HG03469 (cell line): ENCODE results near the gene SLC41A3.
A peak's percentile ranks its signal among the peaks of the same experiment; 100 is the strongest.
"Not testable (repeated sequence)": the region's sequence is repeated elsewhere in the genome, so short reads cannot be mapped to it uniquely, and the experiment has no call there.

ENCODE experiments used
- ATAC-seq: cut with Tn5 transposase; IDR thresholded peaks from one replicate; pipeline ENCODE4 v1.9.1; 2021; ENCODE audit warnings: mild to moderate bottlenecking, moderate library complexity, moderate number of reproducible peaks; ENCODE audit not compliant: unreplicated experiment

The SLC41A3 gene

GRCh38 chr3:126084768-126085180 is 850 bp upstream of the SLC41A3 start:
- ATAC-seq, result no peak

- peak; percentile 29 for ATAC-seq
Observed at GRCh38 chr3:126083511-126083912, 412 bp downstream of the SLC41A3 start.

DNA sequence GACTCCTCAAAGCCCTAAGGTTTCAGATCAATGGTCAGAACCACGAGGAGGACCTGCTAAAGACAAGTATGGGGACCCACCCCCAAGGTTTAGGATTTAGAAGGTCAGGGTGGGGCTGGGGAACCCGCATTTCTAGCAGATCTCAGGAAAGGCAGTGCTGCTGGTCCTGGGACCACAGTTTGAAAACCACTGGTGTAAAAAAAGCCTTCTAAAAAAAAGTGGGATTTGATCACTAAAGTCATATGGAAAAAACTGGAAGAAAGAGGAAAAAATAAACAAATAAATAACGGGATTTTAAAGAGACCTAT is 832 bp downstream of the SLC41A3 start:
- ATAC-seq, result no peak

DNA sequence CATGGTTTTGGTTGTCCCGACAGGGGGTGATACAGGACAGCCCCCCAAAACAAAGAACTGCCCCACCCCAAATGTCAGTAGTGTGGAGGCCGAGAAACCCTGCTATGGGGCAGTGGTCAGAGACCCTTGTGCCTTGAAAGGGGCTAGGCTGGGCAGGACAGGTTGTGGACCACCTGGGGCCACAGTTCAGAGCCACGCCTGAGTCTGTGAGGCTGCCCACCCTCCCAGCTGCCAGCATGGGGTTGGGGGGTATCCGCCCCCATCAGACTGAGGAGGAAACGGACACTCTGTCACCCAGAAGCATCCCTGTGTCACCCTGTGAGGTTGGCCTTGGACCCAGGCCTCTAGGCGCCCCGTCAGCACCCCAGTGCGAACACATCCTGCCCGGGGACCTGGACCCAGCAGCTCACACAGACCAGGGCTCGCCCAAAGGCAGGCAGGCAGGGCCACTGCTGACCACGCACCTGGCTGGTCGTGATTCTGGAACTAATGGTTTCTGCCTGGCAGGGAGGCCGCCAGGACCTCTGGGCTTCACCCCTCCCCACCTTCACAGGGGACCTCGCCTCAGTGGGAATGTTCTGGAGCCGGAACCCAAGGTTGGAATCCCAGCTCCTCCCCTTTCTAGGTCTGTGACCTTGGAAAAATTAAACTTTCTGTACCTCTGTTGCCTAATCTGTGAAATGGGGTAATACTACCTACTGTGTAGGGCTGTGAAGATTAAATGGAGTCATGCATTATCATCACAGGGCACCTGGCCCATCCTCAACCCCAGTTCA is 1.4 kb downstream of the SLC41A3 start:
- no peak for ATAC-seq

- ATAC-seq, result no peak
Observed at GRCh38 chr3:126081618-126082361, 2.1 kb downstream of the SLC41A3 start.

- no peak for ATAC-seq
Observed at GRCh38 chr3:126080970-126081369, 3.0 kb downstream of the SLC41A3 start.

DNA sequence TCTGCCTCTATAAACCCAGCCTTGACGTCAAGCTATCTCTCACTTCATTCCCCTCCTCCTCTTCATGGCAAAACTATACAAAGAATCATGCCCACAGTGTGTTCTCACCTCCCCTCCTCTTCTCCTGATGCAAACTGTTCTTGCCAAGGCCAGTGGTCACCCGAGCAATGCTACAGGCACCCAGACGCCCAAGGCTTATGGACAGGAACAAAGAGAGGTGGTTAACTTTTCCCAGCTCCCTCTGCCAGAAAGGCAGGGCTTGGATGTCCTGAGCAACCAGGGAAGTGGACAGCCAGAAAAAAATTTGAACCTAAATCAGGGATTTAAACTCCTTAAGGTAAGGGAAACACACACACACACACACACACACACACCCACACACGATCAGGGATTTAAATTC is 5.1 kb downstream of the SLC41A3 start:
- no peak for ATAC-seq

DNA sequence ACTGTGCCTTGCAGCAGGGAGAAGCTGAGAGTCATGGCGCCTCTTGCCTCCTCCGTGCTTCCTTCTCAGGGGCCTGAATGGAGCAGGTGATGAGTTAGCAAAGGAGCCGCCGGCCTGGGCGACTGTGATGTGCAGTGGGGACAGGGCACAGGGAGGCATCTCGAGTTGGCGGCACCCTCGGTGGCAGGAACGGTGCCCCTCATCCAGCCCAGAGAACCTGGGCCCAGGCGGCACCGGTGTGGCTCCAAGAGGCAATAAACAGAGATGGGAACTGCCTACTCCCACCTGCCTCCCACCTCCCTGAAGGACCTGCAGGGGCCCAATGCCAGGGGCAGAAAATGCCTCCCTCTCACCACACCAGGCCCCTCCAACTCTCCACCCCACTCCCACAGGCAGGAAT is 6.2 kb downstream of the SLC41A3 start:
- ATAC-seq, result no peak

- ATAC-seq, result no peak
Observed at GRCh38 chr3:126076140-126076539, 7.8 kb downstream of the SLC41A3 start.

DNA sequence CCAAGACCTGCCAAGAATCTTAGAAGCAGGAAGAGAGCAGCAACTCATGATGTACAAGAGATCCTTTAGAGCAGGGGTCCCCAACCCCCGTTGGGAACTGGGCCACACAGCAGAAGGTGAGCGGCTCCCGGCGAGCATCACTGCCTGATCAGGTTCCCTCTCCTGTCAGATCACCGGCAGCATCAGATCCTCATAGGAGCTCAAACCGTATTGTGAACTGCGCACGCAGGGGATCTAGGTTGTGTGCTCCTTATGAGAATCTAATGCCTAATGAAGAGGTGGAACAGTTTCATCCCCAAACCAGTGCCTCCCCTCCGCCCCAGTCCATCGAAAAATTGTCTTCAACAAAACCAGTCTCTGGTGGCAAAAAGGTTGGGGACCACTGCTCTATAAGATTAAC is 13.8 kb downstream of the SLC41A3 start:
- no peak for ATAC-seq

DNA sequence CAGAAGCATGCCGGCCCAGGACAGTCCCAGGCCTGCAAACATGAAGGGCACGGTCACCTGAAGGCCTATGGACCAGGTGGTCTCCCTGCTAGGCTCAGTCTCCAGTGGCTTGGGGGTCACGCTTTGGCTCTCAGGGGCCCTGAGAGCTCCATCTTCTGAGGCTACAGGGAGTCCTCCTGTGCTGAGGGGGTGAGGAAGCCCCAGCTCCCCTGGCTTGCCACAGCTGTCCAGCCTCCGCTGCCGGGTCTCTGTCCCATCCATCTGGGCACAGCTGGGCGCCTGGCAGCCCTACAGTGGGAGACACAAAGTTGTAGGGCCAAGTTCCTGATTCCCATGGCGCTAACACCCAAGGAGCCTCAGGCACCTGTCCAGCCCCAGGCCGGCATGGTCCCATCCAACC is 16.0 kb downstream of the SLC41A3 start:
- ATAC-seq, result no peak

DNA sequence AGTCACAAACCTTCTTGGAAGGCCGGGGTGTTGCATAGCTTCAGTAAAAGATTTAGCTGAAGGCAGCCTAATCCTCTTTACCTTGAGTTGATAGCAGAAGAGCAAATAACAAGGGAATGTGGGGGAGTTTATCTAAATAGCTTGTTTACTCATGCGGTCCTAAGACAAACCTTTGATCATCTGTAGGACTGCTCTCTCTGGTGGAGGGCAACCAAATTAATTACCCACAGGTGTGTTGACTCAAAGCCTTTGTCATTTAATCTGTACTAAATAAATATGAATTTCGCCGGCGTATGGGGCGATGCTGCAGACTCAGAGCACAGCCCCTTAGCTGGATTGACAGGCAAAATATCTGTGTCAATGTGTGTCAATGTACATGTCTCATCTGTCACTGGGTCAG is 17.2 kb downstream of the SLC41A3 start:
- ATAC-seq, result not testable (repeated sequence)

DNA sequence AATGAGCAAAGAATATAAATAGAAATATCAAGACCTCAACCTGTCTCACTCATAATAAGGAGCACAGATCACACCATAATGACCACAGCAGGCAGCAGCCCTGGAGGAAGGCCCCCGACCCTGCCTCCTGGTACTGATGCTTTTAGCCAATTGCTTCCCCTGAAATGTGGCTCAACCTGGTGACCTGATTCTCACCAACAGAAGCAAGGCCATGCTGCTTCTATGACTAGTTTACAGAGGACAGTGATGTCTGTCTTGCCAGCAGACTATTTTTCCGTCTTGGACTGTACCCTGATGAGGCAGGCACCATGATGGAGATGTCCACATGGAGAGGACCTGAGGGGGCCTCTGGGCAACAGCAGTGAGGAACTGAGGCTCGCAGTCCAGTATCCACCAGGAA is 18.0 kb downstream of the SLC41A3 start:
- ATAC-seq, result no peak

DNA sequence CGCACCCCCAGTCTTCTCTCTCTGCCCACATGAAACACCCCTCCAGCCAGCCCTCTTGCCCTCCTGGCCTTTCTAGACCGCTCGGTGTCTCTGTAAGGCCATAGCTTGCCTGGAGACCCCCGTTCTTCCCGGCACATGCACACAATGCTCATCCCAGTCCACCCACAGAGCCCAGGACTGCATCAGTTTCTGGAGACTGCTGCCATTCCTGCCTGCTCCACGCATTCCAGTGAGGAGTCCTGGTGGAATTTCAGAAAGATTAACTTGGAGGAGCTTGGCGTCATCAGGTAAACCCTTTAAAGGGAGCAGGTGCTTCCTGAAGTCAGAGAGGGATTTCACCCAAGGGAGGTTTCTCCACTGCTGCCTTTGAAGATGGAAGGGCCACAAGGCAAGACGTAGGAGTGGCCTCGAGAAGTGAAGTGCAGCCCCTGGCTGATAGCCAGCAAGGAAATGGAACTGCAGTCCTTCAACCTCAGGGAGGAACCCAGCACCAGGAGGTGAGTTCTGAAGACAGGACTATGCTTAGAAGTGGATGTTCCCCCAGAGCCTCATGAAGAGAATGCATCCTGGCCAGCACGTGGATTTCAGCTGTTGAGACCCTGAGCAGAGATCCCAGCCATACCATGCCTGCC is 19.2 kb downstream of the SLC41A3 start:
- ATAC-seq, result no peak

GRCh38 chr3:126063358-126063965 is 20.5 kb downstream of the SLC41A3 start:
- ATAC-seq, result no peak

DNA sequence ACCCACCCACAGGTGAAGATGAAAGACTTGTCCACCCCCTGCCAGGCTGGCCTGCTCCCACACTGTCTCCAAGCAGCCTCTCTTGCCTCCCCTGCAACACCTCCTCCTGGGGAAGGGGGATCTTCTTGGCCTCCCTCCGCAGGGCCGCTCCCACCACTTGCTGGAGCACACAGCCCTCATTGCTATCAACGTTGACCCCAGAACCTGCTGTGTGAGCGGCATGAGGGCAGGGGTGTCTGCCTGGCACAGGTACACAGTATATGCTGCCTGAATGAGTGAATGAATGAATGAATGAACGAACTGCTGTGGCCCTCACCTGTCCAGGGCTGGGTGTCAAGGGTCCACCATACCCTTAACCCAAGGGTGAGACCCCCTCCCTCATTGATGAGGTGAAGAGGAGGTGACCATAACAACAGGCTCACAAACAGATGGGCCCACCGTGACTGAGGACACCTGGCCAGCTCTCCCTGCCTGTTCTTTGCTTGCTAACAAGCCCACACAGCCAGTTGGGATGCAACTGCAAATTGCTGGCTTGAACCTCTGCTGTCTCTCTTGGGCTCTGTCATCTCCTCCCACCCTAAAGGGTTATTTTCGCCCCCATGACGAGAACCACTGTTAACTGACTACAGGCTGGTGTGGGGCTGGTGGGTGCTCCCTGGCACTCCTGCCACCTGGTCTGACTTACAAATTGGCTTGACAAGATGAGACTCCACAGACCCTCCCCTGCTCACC is 22.5 kb downstream of the SLC41A3 start:
- ATAC-seq, result no peak

GRCh38 chr3:126060613-126061145 is 23.2 kb downstream of the SLC41A3 start:
- no peak for ATAC-seq

- ATAC-seq, result no peak
Observed at GRCh38 chr3:126058666-126059065, 25.3 kb downstream of the SLC41A3 start.

- ATAC-seq, result no peak
Observed at GRCh38 chr3:126057936-126058335, 26.0 kb downstream of the SLC41A3 start.

DNA sequence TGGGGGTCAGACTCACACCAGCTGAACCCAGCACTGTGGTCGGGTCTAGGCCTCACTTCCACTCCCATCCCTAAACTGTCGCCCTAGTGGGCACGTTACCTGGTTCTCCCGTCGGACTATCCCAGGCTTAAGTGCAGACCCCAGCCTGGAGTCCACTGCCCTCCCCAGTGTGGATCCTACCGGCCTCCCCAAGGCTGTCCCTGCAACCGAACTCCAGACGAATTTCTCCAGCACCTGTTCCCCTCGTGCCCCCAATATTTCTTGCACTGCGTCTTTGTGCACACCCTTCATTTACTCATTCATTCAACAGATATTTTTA is 26.5 kb downstream of the SLC41A3 start:
- no peak for ATAC-seq
